Activated B cell treated with CpG ODN at 0.5 μM for 24 hours (primary cell): ENCODE results near the gene WDR17. TPM values are rescaled to one million over a fixed set of nuclear protein-coding genes. Genes with fewer than 3 reads are reported as not detected.

ENCODE experiments used
- ATAC-seq: fragments of 200-7000 bp; cut with Tn5 transposase; one replicate; pipeline ENCODE4 v1.10.0; 2021; ENCODE audit warnings: low read depth, mild to moderate bottlenecking, moderate library complexity
- CTCF ChIA-PET: fragments of 350-600 bp; sonication (Branson Sonifier 250); formaldehyde crosslinking; loops from one replicate; lab custom pipeline; 2021; ENCODE audit warnings: antibody characterized with exemption; lab: Charles Lee
- POLR2A ChIA-PET: fragments of 350-600 bp; sonication (Branson Sonifier 250); formaldehyde crosslinking; loops from one replicate; lab custom pipeline; 2021; ENCODE audit warnings: antibody characterized with exemption; lab: Charles Lee
- DNase-seq: peaks from one replicate; pipeline ENCODE4 v3.0.0; 2022
- H3K27ac Mint-ChIP-seq: one replicate; pipeline ENCODE4 v1.8.0; 2020; ENCODE audit warnings: mixed read lengths
- H3K27me3 Mint-ChIP-seq: one replicate; pipeline ENCODE4 v1.8.0; 2021; ENCODE audit warnings: mixed read lengths
- H3K36me3 Mint-ChIP-seq: one replicate; pipeline ENCODE4 v1.8.0; 2021; ENCODE audit warnings: low read depth, mixed read lengths
- H3K4me1 Mint-ChIP-seq: one replicate; pipeline ENCODE4 v1.8.0; 2021; ENCODE audit warnings: mixed read lengths
- H3K4me3 Mint-ChIP-seq: one replicate; pipeline ENCODE4 v1.8.0; 2020; ENCODE audit warnings: mild to moderate bottlenecking, mixed read lengths
- H3K9me3 Mint-ChIP-seq: one replicate; pipeline ENCODE4 v1.8.0; 2020; ENCODE audit warnings: mixed read lengths
- CTCF ChIP-seq: fragments of 200-600 bp; IDR thresholded peaks from one replicate; pipeline ENCODE4 v1.8.0; 2022; ENCODE audit warnings: antibody characterized with exemption, mild to moderate bottlenecking
- intact Hi-C: fragments of 100-400 bp; cut with micrococcal nuclease; formaldehyde crosslinking; loops from one replicate; pipeline ENCODE4 v1.15.1; 2024
- total RNA-seq: library from RNA; stranded (reverse); gene quantifications from 2 replicates; pipeline ENCODE4 v1.2.3, GENCODE V29; 2022

Gene WDR17
- total RNA-seq, 1 donor from 2014 or later, result 6.2 TPM

GRCh38 chr4:176032454-176032853 is 33.2 kb upstream of the WDR17 start:
- DNase-seq (no peak), ATAC-seq (no peak)
- peaks cover 4% of the 10 kb centered on the region for H3K4me1 Mint-ChIP-seq
- H3K36me3 Mint-ChIP-seq, result no peaks in the 10 kb centered on the region
- ChIA-PET POLR2A (no interaction called here), CTCF (interaction anchor here (1.3 kb wide), 1 partner anchor 310 kb away, joined by 3 read pairs; no protein-coding TSS in a partner anchor)
- no peaks in the 10 kb centered on the region for H3K9me3 Mint-ChIP-seq
- H3K27ac Mint-ChIP-seq, result no peak overlapping the region
- H3K4me3 Mint-ChIP-seq, result no peak overlapping the region
- TF ChIP-seq CTCF, result no peak
- no peaks in the 10 kb centered on the region for H3K27me3 Mint-ChIP-seq
- intact Hi-C loops, result loop anchor here (10.0 kb wide), 1 partner anchor 1312 kb away; no protein-coding TSS in a partner anchor

- H3K4me3 Mint-ChIP-seq, result no peak overlapping the region
- no peak for TF ChIP-seq CTCF
- H3K27me3 Mint-ChIP-seq, result no peaks in the 10 kb centered on the region
- H3K36me3 Mint-ChIP-seq, result no peaks in the 10 kb centered on the region
- no peak overlapping the region for H3K27ac Mint-ChIP-seq
- peaks cover 4% of the 10 kb centered on the region for H3K4me1 Mint-ChIP-seq
- ChIA-PET CTCF (interaction anchor here (0.9 to 3.9 kb wide), 9 partner anchors 12 to 1013 kb away, joined by 3 to 52 read pairs (median 4); no protein-coding TSS in a partner anchor), POLR2A (no interaction called here)
- intact Hi-C loops, result loop anchor here (1.0 to 10.0 kb wide), 4 partner anchors 87 to 1310 kb away; no protein-coding TSS in a partner anchor
- H3K9me3 Mint-ChIP-seq, result peaks cover 6% of the 10 kb centered on the region
- ATAC-seq (no peak), DNase-seq (no peak)
These were observed 31.1 kb upstream of the WDR17 start for GRCh38 chr4:176034499-176034898.

GRCh38 chr4:176034936-176035335 is 30.7 kb upstream of the WDR17 start:
- DNase-seq (no peak), ATAC-seq (no peak)
- intact Hi-C loops, result loop anchor here (1.0 to 10.0 kb wide), 4 partner anchors 88 to 1310 kb away; no protein-coding TSS in a partner anchor
- Mint-ChIP-seq H3K27me3 (no peaks in the 10 kb centered on the region), H3K4me1 (peaks cover 4% of the 10 kb centered on the region), H3K36me3 (no peaks in the 10 kb centered on the region), H3K27ac (no peak overlapping the region), H3K9me3 (peaks cover 9% of the 10 kb centered on the region), H3K4me3 (no peak overlapping the region)
- CTCF ChIA-PET, result interaction anchor here (0.8 to 3.9 kb wide), 11 partner anchors 12 to 1012 kb away, joined by 3 to 52 read pairs (median 4); no protein-coding TSS in a partner anchor
- POLR2A ChIA-PET, result interaction anchor here (1.0 kb wide), 1 partner anchor 306 kb away, joined by 3 read pairs; no protein-coding TSS in a partner anchor
- TF ChIP-seq CTCF, result no peak

- Mint-ChIP-seq H3K36me3 (no peaks in the 10 kb centered on the region), H3K27me3 (peaks cover 4% of the 10 kb centered on the region), H3K27ac (no peak overlapping the region), H3K9me3 (peaks cover 9% of the 10 kb centered on the region), H3K4me1 (peaks cover 4% of the 10 kb centered on the region), H3K4me3 (no peak overlapping the region)
- TF ChIP-seq CTCF, result no peak
- intact Hi-C loops, result loop anchor here (10.0 kb wide), 1 partner anchor 1308 kb away; no protein-coding TSS in a partner anchor
- DNase-seq, result no peak
- POLR2A ChIA-PET, result no interaction called here
- ATAC-seq, result no peak
- CTCF ChIA-PET, result interaction anchor here (1.0 to 3.9 kb wide), 2 partner anchors 33 to 305 kb away, joined by 3 to 52 read pairs; no protein-coding TSS in a partner anchor
These were observed 28.9 kb upstream of the WDR17 start for GRCh38 chr4:176036585-176037205.

- Mint-ChIP-seq H3K9me3 (peaks cover 9% of the 10 kb centered on the region), H3K36me3 (no peaks in the 10 kb centered on the region), H3K4me3 (no peak overlapping the region), H3K4me1 (peaks cover 4% of the 10 kb centered on the region), H3K27me3 (peaks cover 15% of the 10 kb centered on the region), H3K27ac (no peak overlapping the region)
- ATAC-seq (no peak), DNase-seq (no peak)
- POLR2A ChIA-PET, result no interaction called here
- CTCF ChIA-PET, result no interaction called here
- TF ChIP-seq CTCF, result no peak
- intact Hi-C loops, result loop anchor here (10.0 kb wide), 1 partner anchor 1306 kb away; no protein-coding TSS in a partner anchor
These were observed 26.9 kb upstream of the WDR17 start for GRCh38 chr4:176038789-176039188.
